Stimulated activated CD4-positive, alpha-beta T cell treated with anti-CD3 and anti-CD28 coated beads, Interleukin-2, amount 100 ng/mL, for 48 hours (primary cell): Measurements from ENCODE around the gene U2AF2.
A peak's percentile ranks its signal among the peaks of the same experiment; 100 is the strongest.

Experiments used
- DNase-seq, 2 donors: peaks; one replicate each; pipeline ENCODE4 v3.0.0-alpha.2; 2020

Gene U2AF2

DNA sequence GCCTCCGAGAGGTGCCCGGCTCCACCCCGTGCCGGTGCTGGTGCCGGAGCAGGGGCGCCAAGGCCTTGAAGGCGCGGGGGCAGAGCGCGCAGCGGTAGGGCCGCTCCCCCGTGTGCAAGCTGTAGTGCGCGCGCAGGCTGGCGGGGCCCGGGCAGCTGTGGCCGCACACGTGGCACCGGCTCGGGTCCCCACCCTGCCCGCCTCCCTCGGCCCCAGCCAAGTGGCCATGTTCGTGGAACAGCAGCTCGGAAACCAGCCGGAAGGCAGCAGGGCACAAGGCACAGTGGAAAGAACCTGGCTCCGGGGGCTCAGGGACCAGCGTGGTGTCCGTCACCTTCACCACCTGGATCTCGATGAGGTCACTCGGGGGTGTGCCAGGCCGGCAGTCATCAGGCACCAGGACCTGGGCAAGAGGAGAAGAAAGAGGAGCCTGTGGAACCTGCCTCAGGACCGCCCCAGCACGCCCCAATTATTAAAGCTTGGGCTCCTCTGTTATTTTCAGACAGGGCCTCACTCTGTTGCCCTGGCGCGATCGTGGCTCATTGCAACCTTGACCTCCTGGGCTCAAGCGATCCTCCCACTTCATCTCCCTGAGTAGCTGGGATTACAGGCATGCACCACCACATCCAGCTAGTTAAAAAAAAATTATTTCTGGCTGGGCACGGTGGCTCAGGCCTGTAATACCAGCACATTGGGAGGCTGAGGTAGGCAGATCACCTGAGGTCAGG, 32.4 kb upstream of the U2AF2 start:
- DNase-seq = no peak

DNA sequence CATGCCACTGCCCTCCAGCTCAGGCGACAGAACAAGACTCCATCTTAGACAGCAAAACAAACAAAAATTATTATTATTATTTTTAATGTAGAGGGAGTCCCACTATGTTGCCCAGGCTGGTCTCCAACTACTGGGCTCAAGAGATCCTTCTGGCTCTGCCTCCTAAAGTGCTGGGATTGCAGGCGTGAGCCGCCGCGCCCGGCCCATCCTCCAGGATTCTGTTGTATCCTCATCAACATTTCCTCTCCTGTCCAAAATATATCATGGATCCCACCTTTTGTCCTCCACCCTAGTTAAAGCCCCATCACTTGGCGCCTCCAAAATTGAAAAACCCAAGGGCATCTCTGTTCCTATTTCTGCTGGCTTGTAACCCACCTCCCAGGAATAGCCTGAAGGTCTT, 31.7 kb upstream of the U2AF2 start:
- DNase-seq = no peak

DNA sequence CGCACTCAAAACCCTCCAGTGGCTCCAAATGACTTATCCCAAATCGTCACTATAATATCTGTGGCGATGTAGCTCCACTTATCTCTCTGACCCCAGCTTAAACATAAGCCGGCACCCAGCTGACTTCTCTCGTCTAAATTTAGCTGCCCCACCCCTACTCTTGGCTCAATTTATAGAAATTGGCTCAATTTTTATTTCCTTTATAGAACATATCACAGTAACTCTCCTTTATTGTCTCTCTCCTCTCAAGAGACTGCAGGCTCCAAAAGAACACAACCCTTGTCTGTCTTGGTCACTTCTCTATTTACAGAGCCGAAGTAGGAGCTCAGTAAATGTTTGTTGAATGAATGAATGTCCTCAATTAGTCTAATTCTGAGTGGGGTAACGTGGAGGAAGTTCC, 31.3 kb upstream of the U2AF2 start:
- DNase-seq = no peak

DNA sequence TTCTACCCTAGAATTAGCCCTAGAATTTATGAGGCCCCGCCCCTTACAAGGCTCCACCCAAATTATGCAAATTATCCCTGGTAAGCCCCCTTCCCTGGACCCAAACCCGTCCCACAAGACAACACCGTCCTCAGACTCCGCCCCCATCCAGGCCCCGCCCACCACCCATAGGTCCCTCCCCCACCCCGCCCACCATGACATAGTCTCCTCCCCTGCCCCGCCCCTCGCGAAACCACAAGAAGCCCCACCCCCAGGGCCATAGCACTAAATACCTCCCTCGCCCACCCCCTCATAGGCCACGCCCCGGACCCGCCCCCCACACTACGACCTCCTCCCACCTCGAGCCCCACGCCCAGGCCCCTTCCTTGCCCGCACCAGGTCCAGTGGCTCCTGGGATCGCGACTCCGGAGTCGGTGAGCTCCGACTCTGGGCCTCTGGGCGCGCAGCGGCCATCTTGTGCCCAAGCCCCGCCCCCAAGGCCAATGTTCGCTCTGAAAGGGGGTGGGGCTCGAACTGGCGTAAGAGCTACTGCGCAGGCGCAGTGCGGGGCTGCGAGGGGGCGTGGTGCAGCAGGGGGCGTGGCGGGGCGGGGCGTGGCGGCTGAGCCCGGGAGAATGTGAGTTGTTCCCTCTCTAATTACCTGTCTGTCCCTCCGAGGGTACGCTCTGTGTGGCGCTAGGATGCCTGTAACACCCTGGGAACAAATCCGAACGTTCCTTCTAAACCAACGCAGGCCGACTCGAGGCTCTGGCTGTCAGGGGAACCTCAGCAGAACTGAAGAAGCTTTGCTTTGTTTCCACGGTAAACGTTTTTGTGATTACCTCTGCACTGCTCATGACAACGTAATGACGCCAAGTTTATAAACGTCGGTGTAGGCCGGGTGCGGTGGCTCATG, 30.5 kb upstream of the U2AF2 start, which contains the start of gene ZNF784:
Gene ZNF784, minus strand, starts transcription at position 458 of the 895 bp plus-strand sequence. Its CDS starts 5 bp downstream, at position 453.
- DNase-seq = peak; percentile 92 to 96

DNA sequence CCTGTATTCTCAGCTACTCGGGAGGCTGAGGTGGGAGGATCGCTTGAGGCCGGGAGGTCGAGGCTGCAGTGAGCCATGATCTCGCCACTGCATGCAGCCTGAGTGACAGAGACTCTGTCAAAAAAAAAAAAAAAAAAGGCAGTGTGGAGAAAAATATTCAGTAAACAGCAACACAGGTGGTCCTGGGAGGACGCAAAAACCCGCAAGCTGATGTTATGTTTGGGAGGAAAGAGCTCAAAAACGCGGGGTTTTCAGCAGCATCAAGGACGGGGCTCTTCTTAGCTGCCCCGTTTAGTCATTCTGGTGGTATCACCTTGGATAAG, 29.9 kb upstream of the U2AF2 start:
- DNase-seq = no peak

DNA sequence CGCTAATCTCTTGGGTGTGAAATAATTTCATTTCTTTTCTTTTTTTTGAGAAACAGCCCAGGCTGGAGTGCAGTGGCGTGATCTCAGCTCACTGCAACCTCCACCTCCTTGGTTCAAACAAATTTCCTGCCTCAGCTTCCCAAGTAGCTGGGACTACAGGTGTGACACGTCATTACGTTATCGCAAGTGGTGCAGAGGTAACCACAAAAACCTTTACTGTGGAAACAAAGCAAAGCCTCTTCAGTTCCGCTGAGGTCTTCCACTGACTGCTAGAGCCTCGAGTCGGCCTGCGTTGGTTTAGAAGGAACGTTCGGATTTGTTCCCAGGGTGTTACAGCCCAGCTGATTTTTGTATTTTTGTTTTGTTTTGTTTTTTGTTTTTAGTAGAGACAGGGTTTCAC, 28.5 kb upstream of the U2AF2 start:
- peak in 1 of 2 donors; percentile 37 for DNase-seq

DNA sequence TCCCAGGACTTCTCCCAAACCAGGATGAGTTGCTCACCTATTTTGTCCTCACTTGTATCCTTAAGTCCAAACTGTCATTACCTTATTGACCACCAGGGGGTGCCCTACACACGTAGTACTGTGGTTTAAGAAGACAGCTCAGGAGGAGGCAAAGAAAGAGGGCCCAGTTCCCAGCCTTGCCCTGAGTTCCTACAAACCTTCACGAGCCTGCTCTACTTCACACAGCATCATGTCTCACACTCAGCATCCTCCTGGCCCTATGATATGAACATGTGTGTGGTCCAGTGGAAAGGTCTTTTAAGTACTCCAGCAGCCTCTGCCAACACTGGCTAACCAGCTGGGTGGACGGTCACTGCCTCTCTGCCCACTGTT, 22.4 kb upstream of the U2AF2 start:
- peak; percentile 88 to 94 for DNase-seq

DNA sequence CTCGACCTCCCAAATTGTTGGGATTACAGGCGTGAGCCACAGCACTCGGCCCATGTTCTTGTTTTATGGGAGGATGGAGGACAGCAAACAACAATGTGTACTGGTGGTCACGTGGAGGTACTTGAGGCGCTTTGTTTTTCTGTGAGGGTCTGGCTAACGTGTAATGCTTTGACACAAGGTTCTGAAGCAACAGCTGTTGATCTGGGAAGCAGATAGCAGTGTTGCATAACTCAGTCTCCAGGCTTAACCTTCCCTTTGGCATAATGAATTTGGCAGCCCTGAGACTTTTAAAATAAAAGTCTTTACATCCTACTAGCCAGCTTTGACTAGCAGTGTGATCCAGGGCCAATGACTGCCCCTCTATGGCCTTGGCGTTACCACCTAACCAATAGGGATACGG, 21.0 kb upstream of the U2AF2 start:
- no peak for DNase-seq

DNA sequence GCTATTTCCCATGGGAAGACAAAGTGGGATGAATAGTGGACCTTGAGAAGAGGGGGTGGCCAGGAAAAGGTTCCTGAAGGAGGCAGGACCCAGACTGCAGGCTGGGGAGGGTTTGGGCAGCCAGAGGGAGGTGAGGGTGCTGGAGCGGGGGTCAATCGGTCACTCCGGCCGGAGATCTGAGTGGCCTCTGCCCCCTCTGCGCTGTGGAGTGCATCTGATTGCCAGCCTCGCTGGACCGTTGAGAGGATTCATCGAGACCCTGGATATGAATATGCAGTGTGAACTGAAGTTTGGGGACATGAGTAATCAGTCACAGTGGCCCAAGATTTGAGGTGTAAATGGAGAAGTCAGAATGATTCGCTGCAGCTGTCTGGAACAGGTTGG, 19.5 kb upstream of the U2AF2 start:
- DNase-seq = no peak

DNA sequence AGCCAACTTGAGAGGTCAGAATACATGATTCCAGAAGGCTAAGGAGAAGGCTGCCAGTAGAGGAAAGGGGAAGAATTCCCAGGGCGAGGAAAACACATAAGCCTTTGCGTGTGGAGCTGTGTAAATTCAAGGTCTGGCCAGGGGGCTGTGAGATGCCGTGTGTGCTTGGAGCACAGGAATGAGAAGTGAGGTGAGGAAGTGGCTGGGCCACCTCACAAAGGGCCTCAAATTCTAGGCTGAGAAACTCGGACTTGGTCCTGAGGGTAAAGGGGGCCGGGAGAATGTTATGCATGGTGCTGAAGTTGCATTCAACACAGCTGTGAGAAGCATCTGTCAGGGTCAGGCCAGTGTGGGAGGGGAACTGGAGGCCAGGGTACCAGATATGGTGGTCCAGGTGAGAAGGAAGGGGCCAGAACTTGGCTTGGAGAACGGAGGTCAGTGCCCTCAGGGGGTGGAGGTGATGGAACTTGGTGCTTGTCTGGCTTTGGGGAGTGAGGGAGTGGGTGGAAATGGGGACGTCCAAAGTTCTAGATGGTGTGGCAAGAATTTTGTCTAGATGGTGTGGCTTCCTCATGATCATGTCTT, 18.9 kb upstream of the U2AF2 start:
- DNase-seq = no peak

DNA sequence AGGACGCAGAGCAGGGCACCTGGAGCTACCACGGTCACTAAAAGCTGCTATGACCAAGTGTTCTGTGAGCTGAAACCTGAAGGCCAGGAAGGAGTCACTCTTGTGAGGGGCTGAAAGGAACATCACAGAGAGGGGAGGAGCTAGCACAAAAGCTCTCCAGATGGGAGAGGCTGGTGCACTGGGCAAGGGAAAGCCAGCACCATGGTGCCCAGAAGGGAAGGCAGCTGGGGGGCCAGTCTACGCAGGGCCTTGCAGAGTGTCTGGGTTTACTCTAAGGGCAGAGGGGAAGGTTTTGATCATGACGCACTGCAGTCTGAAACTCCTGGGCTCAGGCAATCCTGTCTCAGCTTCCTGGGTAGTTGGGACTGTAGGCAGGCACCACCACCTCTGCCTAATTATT, 18.1 kb upstream of the U2AF2 start:
- no peak for DNase-seq

DNA sequence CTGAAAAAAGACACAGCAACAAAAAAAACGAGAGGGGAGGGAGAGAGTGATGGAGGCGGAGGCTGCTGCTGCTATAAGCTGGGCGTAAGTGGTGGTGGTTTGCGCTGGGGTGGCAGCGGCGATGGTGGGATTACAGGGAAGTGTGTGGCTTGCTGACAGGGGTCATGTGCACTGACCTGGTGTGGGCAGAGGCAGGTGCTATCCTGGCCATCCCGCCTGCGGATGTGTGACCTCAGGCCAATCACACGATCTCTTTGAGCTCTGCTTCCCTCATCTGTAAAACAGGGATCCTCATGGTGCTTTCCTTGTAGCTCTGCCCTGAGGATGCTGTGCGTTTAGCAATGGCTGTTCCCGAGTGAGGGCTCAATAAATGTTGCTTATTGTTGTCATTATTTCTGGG, 17.3 kb upstream of the U2AF2 start:
- DNase-seq = no peak

DNA sequence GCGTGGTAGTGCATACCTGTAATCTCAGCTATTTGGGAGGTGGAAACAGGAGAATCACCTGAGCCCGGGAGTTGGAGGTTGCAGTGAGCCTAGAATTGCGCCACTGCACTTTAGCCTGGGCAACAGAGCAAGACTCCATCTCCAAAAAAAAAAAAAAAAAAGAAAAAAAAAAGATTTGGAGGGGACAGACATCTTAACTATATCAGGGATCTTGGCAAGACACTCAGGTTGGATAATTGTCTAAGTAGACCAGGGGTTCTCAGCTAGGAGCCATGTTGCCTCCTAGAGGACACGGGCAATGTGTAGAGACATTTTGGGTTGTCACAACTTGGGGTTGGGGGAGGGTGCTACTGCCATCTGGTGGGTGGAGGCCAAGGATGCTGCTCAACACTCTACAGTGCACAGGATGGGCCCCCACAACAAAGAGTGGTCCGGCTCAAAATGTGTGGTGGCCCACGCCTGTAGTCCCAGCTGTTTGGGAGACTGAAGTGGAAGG, 15.9 kb upstream of the U2AF2 start:
- peak; percentile 52 to 54 for DNase-seq

DNA sequence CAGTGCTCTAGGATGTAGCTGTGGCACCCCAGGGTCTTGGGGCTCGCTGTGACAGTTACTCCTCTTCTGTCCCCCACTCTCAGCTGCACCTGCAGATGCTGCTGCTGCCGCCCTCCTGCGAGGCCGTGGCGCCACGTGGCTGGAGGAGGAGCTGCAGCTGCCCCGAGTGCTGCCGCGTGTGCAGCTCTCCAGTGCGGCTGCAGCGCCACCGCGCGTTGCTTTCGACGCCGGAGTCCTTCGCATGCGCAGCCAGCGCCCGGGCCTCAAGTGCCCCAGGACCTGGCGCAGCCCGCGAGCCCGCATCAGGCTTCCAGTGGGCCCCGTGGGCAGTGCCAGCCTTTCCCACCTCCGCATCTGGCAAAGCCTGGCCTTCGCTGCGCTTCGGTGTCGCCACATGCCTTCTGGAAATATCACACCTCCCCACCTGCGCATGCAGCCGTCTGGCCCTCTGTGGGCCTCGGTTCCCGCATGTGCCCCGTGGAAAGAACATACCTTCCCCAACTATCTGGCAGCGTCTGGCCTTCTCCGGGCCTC, 14.7 kb upstream of the U2AF2 start:
- peak; percentile 61 to 68 for DNase-seq

DNA sequence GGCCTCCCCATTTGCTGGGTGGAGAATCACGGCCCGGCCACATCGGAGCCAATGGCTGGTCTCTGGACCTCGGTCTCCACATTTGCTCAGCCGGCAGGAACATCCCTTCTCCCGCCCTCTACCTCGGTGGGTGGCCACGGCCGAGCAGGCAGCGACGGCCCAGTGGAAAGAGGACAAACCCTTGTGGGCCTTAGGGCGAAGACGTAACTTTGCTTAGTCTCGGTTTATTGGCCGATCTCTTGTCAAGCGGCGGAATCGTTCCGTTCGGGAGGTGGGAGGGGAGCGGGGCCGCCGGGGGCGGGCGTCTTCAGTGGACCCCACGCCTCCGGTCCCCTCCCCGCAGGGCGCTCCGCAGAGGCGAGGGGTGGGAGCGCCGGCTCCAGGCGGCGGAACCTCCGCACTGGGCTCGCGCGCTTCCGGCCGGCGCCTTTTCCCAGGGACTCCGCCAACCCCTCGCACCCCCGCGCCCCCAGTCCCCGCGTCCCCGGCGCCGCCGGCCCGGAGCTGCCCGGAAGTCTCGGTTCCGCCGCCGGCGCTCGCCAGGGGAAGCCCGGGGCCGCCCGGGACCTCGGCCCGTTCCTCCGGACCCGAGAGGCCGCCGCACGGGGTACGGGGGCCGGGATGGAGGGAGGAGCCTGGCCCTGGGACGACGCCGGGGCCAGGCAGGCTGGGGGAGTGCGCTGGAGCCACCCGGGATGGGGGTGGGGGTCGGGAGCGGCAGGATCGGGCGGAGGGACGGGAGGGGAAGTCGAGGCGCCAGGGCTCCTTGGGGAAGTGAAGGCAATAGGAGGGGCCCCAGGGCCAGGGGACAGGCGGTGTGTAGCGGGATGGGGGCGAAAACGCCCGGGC, 14.0 kb upstream of the U2AF2 start, which contains the start of gene ZNF580:
Gene ZNF580, plus strand, starts transcription at position 426 of the 849 bp plus-strand sequence. CDS start 1,507 bp downstream, outside the sequence.
- DNase-seq = peak; percentile 55 to 71

DNA sequence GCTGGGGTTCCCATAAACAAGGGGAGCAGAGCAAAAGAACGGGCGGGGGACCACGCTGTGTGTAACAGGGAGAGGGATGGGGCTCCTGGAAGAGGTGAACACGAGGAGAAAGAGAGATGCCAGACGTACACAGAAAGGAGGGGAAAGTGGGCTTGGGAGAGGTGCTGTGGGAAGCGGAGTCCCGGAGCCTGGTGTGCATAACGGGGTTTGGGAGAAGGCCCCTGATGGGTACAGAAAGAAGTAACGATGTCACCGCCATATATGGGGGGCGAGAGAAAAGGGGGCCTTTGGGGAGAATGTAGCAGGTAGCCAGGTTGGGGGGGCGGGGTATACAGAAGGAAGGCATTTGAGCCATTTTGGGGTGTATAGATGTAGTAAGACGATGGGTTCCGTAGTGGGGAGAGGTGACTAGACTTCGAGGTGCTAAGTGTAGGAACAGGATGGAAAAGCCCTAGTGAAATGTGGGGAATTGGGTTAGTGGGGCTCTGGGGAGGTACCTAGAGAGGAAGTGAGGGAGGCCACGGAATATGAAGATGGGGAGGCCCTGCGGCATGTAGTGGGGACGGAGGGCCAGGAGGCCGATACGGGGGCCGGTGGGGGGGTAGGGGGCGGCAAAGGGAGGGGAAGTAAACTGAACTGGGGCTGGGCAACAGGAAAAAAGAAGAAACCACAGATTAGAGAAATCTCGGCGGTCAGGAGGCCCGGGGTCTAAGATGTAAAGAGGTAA, 13.2 kb upstream of the U2AF2 start:
- DNase-seq = no peak

DNA sequence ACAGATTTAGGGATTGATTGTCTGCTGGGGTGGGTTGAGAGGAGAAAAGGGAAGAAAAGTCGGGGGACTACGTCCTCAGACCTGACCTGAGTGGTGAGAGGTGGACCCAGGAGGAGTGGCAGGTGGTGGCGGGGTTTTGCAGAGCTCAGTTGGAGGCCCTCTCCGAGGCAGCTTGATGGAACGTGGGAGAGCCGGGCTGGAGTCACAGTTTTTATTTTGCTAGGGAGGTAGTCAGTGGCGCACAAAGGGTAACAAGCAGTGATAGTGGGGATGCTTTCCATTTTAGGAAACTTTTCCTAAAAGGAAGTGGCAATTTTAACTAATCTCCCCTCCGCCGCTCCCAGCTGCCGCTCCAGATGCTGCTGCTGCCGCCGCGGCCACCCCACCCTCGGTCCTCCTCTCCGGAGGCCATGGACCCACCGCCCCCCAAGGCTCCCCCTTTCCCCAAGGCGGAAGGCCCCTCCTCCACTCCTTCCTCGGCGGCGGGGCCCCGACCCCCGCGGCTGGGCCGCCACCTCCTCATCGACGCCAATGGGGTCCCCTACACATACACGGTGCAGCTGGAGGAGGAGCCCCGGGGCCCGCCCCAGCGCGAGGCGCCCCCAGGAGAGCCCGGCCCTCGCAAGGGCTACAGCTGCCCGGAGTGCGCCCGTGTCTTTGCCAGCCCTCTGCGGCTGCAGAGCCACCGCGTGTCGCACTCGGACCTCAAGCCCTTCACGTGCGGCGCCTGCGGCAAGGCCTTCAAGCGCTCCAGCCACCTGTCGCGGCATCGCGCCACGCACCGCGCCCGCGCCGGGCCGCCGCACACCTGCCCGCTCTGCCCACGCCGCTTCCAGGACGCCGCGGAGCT, 12.5 kb upstream of the U2AF2 start:
- DNase-seq = peak in 1 of 2 donors; percentile 30

DNA sequence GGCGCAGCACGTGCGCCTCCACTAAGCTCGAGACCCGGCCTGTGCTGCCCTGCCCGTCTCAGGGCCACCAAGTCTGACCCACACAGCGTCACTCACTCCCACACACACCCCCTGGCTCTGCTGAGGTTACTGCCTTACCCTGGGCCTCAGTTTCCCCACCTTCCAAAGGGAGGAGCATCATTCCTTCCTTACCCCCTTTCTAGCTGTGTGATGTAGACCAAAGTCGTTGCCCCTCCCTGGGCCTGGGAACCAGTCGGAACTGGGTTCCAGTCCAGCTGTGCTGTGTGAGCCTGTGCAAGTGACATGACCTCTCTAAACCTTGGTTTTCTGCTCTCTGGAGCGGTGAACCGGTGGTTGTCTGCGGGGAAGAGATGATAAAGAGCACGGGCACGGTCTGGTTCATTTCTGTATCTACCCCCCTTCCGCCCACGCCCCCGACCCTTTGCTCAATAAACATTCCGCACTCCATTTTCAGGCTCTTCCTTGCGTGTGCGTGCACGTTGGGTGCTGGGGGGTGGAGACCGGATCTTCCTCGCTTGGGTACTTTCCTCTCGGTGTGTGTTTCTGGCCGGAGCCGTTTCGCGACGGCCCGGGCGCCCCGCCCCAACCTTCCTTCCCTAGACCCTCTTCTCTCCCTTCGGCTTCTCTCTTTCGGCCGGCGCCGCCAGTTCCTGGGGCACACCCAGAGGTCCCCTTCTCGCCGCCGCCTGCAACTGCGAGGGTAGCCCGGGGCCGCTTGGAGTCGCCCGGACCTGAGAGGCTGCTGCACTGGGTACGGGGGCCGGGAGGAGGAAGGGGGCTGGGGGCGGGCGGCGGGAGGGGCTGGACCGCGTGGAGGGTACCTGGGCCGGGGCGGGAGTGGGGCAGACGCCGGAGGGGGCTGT, 11.6 kb upstream of the U2AF2 start, which contains the start of gene ZNF581:
Gene ZNF581, plus strand, starts transcription at position 647 of the 884 bp plus-strand sequence. CDS start 923 bp downstream, outside the sequence.
- peak; percentile 76 to 78 for DNase-seq

DNA sequence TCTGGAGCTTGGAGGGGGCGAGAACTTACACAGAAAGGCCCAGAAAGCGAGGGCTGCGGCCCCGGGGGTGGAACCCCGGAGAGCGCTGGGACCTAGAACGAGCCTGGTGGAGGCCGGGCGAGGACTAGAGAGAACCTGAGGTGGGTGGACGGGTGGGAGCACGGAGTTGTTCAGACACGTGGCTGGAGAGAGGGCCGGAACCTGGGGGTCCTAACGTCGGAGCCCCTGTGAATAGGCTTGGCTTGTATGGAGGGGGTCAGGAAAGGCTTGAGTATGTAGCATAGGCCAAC, 11.0 kb upstream of the U2AF2 start:
- DNase-seq = no peak
